Fibroblast of villous mesenchyme (primary cell): ENCODE measurements around the gene RMRP. TPM values are rescaled to one million over a fixed set of nuclear protein-coding genes. Genes with fewer than 3 reads are reported as not detected.

ENCODE experiments used
- DNase-seq: peaks from one replicate; pipeline ENCODE4 v3.0.0-alpha.2; 2010; ENCODE audit warnings: low read depth
- H3K4me3 ChIP-seq: 2 replicates; pipeline ENCODE4 v1.5.1; 2011; ENCODE audit warnings: low read depth, mild to moderate bottlenecking, low read length
- CTCF ChIP-seq: IDR thresholded peaks from 2 replicates; pipeline ENCODE4 v1.5.1; 2012; ENCODE audit warnings: low read depth, mild to moderate bottlenecking, low read length; ENCODE audit not compliant: insufficient read depth
- total RNA-seq: library from RNA; depleted of rRNA; stranded (reverse); fragments of >200 nt; gene quantifications from 2 replicates; pipeline ENCODE4 v1.2.3, GENCODE V29; 2012

Gene RMRP
- total RNA-seq, 1 donor = 103,191 TPM

GRCh38 chr9:35674025-35674361, 16.2 kb upstream of the RMRP start:
- no peak for TF ChIP-seq CTCF
- no peak for DNase-seq
- no peak overlapping the region for H3K4me3 ChIP-seq

- no peak for TF ChIP-seq CTCF
- H3K4me3 ChIP-seq = no peak within 1 kb of the TSS
- no peak for DNase-seq
Observed at GRCh38 chr9:35673132-35674024, 15.6 kb upstream of the RMRP start, which contains the start of gene CA9. CA9 (plus strand) TSS chr9:35673928; CDS start chr9:35673960, 32 bp downstream.

GRCh38 chr9:35669331-35670145, 11.7 kb upstream of the RMRP start:
- no peak for TF ChIP-seq CTCF
- DNase-seq = peak; percentile 60
- H3K4me3 ChIP-seq = no peak overlapping the region

GRCh38 chr9:35667939-35668338, 10.1 kb upstream of the RMRP start:
- TF ChIP-seq CTCF = no peak
- no peak for DNase-seq
- no peak overlapping the region for H3K4me3 ChIP-seq

GRCh38 chr9:35666549-35666948, 8.7 kb upstream of the RMRP start:
- no peak for DNase-seq
- no peak for TF ChIP-seq CTCF
- H3K4me3 ChIP-seq = no peak overlapping the region

- H3K4me3 ChIP-seq = no peak overlapping the region
- DNase-seq = no peak
- no peak for TF ChIP-seq CTCF
Observed at GRCh38 chr9:35666045-35666444, 8.2 kb upstream of the RMRP start.
